Lower leg skin (tissue), 4 donors: Measurements from ENCODE around the gene EXOSC3. TPM values are rescaled to one million over a fixed set of nuclear protein-coding genes. Genes with fewer than 3 reads are reported as not detected.
"Not testable (repeated sequence)": the region's sequence is repeated elsewhere in the genome, so short reads cannot be mapped to it uniquely, and the experiment has no call there.

ENCODE experiments used
- DNase-seq, 2 donors: peaks; one replicate each; pipeline ENCODE4 v3.0.0-alpha.2; 2019; ENCODE audit warnings: low spot score in 2 of 2
- H3K4me3 ChIP-seq: fragments of 200-600 bp; sonication (generic); 2 replicates; pipeline ENCODE4 v1.5.1; 2017; ENCODE audit warnings: mild to moderate bottlenecking, low read depth; ENCODE audit not compliant: poor library complexity, severe bottlenecking
- POLR2A ChIP-seq, 2 donors: fragments of 450-650 bp; IDR thresholded peaks; one replicate each; pipeline ENCODE4 v1.6.1; 2016 to 2017; ENCODE audit warnings: antibody characterized with exemption in 2 of 2, mild to moderate bottlenecking in 1 of 2, moderate library complexity in 1 of 2
- WGBS, 2 donors: methylation state at CpG; one replicate each; pipeline ENCODE4 v1.1.5; 2018; 5-methylcytosine and 5-hydroxymethylcytosine counted together
- intact Hi-C: fragments of 100-400 bp; cut with DNase I; formaldehyde crosslinking; loops from one replicate; pipeline ENCODE4 v1.15.0; 2023; ENCODE audit warnings: low total_unique reads
- total RNA-seq, 4 donors: library from RNA; depleted of rRNA; stranded (reverse); fragments of >200 nt; gene quantifications; one replicate each; pipeline ENCODE4 v1.1.0, GENCODE V29; 2016
- TF ChIP-seq, protein P1 (sequence below), 3 donors: fragments of 450-650 bp; IDR thresholded peaks; one replicate each; pipeline ENCODE4 v1.5.1; 2016; ENCODE audit warnings: antibody characterized with exemption in 3 of 3, mild to moderate bottlenecking in 3 of 3, moderate library complexity in 2 of 3

The EXOSC3 gene
- total RNA-seq, 4 donors from 2014 or later: 31.0 to 52.7 (median 47.7) TPM

DNA sequence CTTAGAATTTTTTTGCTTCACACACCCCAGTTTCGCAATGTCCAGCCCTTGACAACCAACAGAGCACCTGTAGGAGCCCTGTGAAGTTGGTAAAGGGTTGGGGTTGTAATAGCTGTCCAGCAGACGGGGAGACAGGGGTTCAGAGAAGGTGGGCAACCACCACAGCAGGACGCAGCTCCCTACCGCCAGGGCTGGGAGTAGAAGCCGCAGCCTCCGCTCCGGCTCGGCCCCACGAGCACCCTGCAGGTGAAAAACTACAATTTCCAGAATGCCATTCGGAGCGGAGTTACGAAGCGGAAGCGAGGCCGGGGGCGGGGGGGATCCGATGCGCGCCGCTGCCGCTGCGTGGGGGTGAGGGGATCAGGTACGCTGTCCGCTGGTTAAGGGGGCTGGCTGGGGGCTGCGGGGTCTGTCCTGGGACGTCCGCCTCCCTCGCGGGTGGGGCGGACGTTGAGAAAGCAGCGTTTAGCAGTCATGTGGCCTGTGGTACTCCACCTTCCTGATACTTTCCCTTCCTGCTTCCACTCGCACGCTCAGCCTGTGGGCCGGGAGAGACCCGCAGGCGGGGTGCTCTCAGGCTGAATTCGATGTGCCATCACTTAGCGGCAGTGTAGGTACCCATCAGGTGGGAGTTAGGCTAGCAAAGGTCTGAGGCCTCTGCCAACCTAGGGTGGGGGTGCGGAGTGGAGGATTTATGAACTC is 31.2 kb downstream of the EXOSC3 start, which contains the start of gene TRMT10B:
TSS of gene TRMT10B (plus strand) at position 317 of the 702 bp plus-strand sequence. CDS start 8,127 bp downstream, outside the sequence.
- peak within 1 kb of the TSS; percentile 59 for H3K4me3 ChIP-seq
- peak; percentile 31 to 91 for DNase-seq
- intact Hi-C loops: no loop called here
- 4% methylated on average over 40 of the region's 40 CpGs for WGBS, 2 donors
- no peak for TF ChIP-seq POLR2A (IDR thresholded peaks at IDR 0.05)
- TF ChIP-seq, protein P1, sequence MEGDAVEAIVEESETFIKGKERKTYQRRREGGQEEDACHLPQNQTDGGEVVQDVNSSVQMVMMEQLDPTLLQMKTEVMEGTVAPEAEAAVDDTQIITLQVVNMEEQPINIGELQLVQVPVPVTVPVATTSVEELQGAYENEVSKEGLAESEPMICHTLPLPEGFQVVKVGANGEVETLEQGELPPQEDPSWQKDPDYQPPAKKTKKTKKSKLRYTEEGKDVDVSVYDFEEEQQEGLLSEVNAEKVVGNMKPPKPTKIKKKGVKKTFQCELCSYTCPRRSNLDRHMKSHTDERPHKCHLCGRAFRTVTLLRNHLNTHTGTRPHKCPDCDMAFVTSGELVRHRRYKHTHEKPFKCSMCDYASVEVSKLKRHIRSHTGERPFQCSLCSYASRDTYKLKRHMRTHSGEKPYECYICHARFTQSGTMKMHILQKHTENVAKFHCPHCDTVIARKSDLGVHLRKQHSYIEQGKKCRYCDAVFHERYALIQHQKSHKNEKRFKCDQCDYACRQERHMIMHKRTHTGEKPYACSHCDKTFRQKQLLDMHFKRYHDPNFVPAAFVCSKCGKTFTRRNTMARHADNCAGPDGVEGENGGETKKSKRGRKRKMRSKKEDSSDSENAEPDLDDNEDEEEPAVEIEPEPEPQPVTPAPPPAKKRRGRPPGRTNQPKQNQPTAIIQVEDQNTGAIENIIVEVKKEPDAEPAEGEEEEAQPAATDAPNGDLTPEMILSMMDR (IDR thresholded peaks at IDR 0.05): no peak

DNA sequence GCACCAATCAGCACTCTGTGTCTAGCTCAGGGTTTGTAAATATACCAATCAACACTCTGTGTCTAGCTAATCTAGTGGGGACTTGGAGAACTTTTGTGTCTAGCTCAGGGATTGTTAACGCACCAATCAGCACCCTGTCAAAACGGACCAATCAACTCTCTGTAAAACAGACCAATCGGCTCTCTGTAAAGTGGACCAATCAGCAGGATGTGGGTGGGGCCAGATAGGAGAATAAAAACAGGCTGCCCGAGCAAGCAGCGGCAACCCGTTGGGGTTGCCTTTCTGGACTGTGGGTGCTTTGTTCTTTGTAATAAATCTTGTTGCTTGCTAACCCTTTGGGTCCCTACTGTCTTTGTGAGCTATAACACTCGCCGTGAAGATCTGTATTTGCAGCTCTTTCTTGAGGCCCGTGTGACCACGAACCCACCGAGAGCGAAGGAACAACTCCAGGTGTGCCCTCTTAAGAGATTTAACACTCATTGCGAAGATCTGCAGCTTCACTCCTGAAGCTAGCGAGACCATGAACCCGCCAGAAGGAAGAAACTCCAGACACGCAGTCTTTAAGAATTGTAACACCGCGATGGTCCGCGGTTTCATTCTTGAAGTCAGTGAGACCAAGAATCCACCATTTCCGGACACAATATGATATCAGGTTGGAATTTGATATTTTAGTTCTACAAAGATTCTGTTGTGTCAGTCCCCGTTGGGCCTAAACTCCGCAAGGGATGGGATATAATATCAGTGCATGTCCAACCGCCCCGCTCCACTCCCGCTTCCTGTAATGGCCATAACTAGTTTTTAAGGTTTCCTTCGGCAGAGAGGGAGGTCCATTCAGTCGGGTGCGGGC is 32.0 kb downstream of the EXOSC3 start:
- 88% methylated on average over 29 of the region's 29 CpGs for WGBS, 2 donors
- intact Hi-C loops: no loop called here
- no peak overlapping the region for H3K4me3 ChIP-seq
- TF ChIP-seq, protein P1 (IDR thresholded peaks at IDR 0.05): no peak
- no peak for TF ChIP-seq POLR2A (IDR thresholded peaks at IDR 0.05)
- peak in 1 of 2 donors; percentile 71 for DNase-seq

DNA sequence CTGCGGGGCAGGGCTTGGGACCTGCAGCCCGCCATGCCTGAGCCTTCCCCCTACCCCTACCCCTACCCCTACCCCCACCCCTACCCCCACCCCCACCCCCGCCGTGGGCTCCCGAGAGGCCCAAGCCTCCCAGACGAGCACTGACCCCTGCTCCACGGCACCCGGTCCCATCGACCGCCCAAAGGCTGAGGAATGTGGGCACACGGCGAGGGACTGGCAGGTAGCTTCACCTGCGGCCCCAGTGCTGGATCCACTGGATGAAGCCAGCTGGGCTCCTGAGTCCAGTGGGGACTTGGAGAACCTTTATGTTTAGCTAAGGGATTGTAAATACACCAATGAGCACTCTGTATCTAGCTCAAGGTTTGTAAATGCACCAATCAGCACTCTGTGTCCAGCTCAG is 32.8 kb downstream of the EXOSC3 start:
- WGBS, 2 donors: 98 to 100% methylated on average over 1 to 8 of the region's 13 CpGs
- intact Hi-C loops, H3K4me3 ChIP-seq: not testable (repeated sequence)
- DNase-seq: peak in 1 of 2 donors; percentile 76

DNA sequence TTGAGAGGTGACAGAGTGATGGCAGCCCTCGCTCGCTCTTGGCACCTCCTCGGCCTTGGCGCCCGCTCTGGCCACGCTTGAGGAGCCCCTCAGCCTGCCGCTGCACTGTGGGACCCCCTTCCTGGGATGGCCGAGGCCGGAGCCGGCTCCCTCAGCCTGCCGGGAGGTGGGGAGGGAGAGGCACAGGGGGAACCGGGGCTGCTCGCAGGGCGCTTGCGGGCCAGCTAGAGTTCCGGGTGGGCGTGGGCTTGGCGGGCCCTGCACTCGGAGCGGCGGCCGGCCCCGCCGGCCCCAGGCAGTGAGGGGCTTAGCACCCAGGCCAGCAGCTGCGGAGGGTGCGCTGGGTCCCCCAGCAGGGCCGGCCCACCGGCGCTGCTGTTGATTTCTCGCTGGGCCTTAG is 33.2 kb downstream of the EXOSC3 start:
- WGBS, 2 donors: 80 to 93% methylated on average over 7 to 25 of the region's 30 CpGs
- intact Hi-C loops, H3K4me3 ChIP-seq: not testable (repeated sequence)
- peak in 1 of 2 donors; percentile 83 for DNase-seq

- peak in 1 of 2 donors; percentile 70 for DNase-seq
- intact Hi-C loops: no loop called here
- 76 to 87% methylated on average over 6 of the region's 6 CpGs for WGBS, 2 donors
- TF ChIP-seq, protein P1 (IDR thresholded peaks at IDR 0.05): no peak
- TF ChIP-seq POLR2A (IDR thresholded peaks at IDR 0.05): no peak
- no peak overlapping the region for H3K4me3 ChIP-seq
These were observed 33.7 kb downstream of the EXOSC3 start for GRCh38 chr9:37751186-37751585.

DNA sequence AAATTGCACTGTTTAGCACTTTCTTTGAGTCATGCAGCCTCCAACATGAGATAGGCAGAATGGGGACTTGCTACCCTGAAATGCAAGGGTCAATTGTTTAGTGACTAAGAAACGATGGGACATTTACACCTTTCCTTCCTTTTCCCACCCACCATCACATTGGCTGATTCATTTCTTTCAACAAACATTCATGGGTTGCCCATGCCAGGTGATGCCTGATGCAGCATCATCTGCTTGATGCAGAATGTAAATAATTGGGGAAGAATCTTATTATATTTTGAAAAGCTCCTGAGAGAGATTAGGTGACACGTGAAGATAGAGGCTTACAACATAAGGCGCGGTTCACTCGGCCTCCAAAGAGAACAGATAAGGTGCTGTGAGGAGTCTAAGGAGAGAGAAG is 35.7 kb downstream of the EXOSC3 start:
- 61 to 73% methylated on average over 5 of the region's 5 CpGs for WGBS, 2 donors
- intact Hi-C loops: no loop called here

More for the DNA sequence above, 35.7 kb downstream of the EXOSC3 start:
- H3K4me3 ChIP-seq: no peak overlapping the region
- TF ChIP-seq, protein P1 (IDR thresholded peaks at IDR 0.05): no peak
- no peak for TF ChIP-seq POLR2A (IDR thresholded peaks at IDR 0.05)
- DNase-seq: no peak
